GM19193 (cell line): ENCODE measurements around the gene IRF2BP2.

Source experiments
- POLR2A ChIP-seq: IDR thresholded peaks from 4 replicates; pipeline ENCODE4 v1.6.1; 2011; ENCODE audit not compliant: insufficient read depth, insufficient read length; ENCODE audit errors: extremely low read depth

Gene IRF2BP2

GRCh38 chr1:234565132-234565531 is 44.8 kb downstream of the IRF2BP2 start:
- TF ChIP-seq POLR2A = no peak

- no peak for TF ChIP-seq POLR2A
Measured at GRCh38 chr1:234564035-234565029, 45.6 kb downstream of the IRF2BP2 start.

DNA sequence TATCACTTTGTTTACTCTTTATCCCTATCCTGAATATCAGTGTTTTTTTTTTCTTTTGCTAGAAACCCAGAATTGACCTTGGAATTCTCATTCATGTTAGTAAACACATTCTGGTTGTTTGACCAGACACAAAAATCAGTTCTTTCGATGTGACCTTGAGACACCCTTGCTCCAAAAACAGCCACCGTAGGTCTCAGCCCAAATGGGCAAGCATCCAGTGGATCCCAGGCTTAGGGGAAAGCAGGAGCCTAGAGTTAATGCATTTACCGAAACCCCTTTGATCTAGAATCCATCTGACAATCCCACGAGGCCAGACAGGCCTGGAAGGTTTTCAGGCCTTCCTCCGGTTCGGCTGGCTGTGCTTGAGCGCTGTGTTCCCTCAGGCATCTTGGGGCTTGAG is 47.6 kb downstream of the IRF2BP2 start:
- no peak for TF ChIP-seq POLR2A

DNA sequence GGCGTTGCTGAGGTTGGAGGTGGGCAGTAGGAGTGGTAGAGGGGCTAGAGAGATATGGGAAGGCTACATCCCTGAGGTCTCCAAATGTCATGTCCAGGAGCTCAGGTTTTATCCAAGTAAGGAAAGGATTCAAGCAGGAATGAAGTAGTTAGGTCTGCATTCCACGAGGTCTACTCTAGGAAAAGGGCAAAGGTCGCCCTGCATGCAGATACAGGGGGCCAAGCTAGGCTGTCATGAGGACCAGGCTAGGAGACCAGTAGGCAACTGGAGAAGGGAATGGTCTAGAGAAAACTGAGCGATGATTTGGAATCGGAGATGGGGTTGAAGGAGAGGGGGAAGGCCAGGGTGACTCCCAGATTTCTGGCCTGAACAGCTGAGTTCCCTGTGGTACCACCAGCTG is 48.7 kb downstream of the IRF2BP2 start:
- TF ChIP-seq POLR2A = no peak

DNA sequence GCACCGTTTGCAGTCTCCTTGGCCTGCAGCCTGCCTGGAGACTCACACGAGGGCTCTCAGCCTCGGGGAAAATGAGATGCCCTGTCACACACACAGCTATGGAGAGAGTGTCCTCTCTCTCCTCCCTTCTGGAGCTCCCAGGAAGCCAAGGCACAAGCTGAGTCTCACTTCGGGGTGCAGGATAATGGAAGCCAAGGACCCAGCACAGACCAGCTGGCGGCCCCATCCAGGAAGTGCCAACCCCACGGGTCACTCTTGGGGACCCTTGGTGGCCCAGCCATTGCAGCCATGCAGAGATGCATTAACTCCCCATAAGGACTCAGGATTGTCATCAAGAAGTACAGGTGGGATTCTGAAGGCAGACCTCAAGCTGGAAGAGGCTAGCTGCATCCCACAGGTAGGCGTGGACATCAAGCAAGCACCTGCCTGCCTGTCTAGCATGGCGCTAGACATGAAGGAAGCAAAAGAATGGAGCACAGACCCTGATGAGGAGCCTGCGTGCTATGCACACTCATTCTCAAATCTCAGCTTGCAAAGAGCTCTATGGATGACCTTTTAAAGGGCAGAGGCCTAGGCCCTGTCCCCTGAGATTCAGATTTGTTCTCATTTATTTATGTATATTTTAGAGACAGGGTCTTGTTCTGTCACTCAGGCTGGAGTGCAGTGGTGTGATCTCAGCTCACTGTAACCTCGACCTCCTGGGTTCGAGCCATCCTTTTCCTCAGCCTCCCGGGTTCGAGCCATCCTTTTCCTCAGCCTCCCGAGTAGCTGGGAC is 49.9 kb downstream of the IRF2BP2 start:
- TF ChIP-seq POLR2A = no peak

- TF ChIP-seq POLR2A = no peak
Measured at GRCh38 chr1:234559152-234559901, 50.7 kb downstream of the IRF2BP2 start.

DNA sequence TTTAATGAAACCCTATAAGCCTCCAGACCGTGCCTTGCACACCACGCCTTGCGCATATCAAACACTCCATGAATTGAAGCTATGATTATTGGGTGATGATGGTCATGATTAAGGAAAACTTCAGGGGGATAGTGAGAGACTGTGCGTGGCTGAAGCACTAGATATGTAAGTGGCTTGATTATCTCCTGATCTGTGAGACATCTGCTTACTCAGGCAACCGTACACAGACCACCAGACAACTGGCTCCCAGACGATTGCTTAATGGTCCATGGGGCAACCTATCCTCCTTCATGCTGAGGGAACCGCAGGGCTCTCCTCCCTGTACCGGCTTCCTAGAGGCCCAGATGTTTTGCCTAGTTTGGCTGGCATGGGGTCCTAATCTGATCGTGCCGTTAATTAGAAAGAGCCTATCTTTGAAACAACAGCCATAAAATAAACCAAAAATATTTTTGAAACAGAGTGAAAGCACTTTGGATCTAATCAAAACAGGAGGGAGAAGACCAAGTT is 51.6 kb downstream of the IRF2BP2 start:
- TF ChIP-seq POLR2A = no peak

DNA sequence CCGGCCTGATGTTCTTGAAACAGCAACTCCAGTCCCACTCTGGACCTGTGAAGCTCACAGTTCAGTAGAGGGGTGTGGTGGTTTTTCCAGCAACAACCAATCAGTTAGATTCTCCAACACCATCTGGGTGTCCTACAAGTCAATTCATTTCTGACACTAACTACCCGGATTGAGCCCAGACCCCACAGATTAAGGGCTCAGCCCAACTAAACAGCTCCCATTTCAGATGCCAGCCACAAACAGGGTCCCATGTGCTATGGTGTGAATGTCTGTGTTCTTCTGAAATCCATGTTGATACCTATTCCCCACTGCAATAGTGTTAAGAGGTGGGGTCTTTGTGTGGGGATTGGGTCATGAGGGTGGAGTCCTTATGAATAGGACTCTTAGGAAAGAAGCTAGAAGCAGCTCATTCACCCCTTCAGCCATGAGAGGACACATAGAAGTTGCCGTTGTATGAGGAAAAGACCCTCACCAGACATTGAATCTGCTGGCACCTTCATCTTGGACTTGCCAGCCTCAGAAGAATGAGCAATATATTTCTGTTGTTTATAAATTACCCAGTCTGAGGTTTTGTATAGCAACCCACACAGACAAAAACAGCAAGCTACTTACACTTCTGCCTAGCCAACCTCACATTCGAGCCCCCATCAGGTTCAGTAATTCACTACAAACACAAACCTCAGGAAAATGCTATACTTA is 53.6 kb downstream of the IRF2BP2 start:
- TF ChIP-seq POLR2A = no peak

DNA sequence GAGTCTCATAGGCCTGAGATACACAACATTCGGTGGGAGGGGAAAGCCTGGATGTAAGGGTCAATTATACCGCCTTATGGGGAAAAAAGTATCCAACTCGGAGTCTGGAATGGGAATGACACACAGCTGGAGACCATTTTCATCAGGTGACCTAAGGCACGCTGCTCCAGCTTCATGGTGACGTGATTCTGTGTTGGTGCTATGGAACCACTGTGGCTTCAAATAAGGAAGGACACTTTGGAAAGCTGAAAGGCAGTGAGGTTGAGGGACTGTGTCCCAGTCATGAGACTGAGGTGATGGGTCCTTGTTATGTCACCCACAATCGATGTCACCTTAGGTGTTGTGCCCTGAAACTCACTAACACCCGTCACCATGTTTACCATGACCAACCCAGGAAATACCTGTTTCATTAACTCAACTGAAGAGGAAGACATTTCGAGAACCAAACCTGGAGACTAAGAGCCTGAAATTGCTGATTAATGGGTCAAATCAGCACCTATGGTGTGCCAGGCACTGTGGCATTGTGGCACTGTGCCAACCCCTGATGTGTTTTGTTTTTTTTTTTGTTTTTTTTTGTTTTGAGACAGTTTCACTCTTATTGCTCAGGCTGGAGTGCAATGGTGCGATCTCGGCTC is 54.5 kb downstream of the IRF2BP2 start:
- TF ChIP-seq POLR2A = no peak

GRCh38 chr1:234554698-234555311 is 55.2 kb downstream of the IRF2BP2 start:
- TF ChIP-seq POLR2A = no peak
